Panc1 (cell line): Measurements from ENCODE around the gene DECR2.

ENCODE experiments used
- CTCF ChIP-seq: fragments of 450-650 bp; IDR thresholded peaks from 2 replicates; pipeline ENCODE4 v1.5.1; 2017; ENCODE audit warnings: mild to moderate bottlenecking
- POLR2AphosphoS5 ChIP-seq: IDR thresholded peaks from 2 replicates; pipeline ENCODE4 v1.6.1; 2012; ENCODE audit warnings: mild to moderate bottlenecking, low read depth, low read length, moderate library complexity
- REST ChIP-seq, 2 experiments: IDR thresholded peaks; 2 replicates each; pipeline ENCODE4 v1.6.1; 2011 to 2012; ENCODE audit warnings: low read depth in 2 of 2, control low read depth in 1 of 2, low read length in 1 of 2, mild to moderate bottlenecking in 1 of 2, moderate library complexity in 1 of 2; ENCODE audit not compliant: insufficient read depth in 1 of 2

GRCh38 chr16:404971-405486, 3.3 kb downstream of the DECR2 start:
- no peak for TF ChIP-seq CTCF
- no peak for TF ChIP-seq POLR2AphosphoS5
- TF ChIP-seq REST (IDR thresholded peaks at IDR 0.05; ENCODE audit: insufficient read depth in 1 of 2, low read depth in 2 of 2, low read length in 1 of 2), result no peak
